BE2C (cell line): ENCODE data around the gene ESRP2.

Experiments
- DNase-seq: peaks from one replicate; pipeline ENCODE4 v3.0.0-alpha.2; 2020
- H3K27me3 ChIP-seq: fragments of 250-450 bp; sonication (Bioruptor Pico); 2 replicates; pipeline ENCODE4 v1.5.1; 2020; ENCODE audit warnings: mild to moderate bottlenecking
- H3K36me3 ChIP-seq: fragments of 250-450 bp; sonication (Bioruptor Pico); 2 replicates; pipeline ENCODE4 v1.5.1; 2020; ENCODE audit warnings: mild to moderate bottlenecking
- H3K4me1 ChIP-seq: fragments of 250-450 bp; sonication (Bioruptor Pico); 2 replicates; pipeline ENCODE4 v1.5.1; 2020
- H3K4me3 ChIP-seq: 2 replicates; pipeline ENCODE4 v1.5.1; 2011; ENCODE audit warnings: low read depth, low read length
- H3K9me3 ChIP-seq: fragments of 250-450 bp; sonication (Bioruptor Pico); 2 replicates; pipeline ENCODE4 v1.5.1; 2020
- TF ChIP-seq, protein P1 (sequence below): IDR thresholded peaks from 2 replicates; pipeline ENCODE4 v1.5.1; 2012; ENCODE audit warnings: mild to moderate bottlenecking, low read depth, low read length

ESRP2 gene

DNA sequence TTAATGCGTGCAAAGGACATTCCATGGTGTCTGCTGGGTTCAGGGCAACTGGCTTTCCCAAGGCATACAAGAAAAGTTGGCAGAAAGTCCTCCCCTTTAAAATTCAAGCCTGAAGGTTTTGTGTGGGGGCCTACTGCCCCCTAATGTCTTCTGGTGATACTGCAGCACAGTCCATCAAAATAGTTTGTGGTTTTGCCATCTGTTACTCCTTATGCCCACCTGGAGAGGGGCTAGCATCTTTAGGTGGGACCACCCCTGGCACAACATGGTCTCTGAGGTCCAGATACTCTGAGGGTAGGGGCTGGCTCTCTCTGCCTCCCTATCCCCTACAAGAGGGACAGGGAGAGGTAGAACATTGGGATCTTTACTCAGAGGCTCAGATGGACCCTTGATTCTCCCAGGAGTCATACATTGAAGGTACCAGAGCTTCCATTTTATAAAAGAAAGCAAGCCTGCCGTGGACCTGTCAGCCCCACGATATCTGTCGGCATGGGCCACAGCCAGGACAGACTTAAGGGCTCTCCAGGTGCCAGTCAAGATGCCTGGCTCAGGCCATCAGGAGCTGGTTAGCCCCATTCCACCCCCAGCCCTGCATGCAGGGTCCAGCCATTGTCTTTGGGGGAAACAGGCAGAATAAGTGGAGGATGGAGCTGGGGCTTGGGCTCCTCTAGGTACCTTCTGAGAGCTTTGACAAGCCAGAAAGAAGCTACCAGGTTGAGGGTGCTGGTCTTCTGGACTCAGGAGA lies 6.3 kb downstream of the ESRP2 start:
- DNase-seq = peak; percentile 43
- TF ChIP-seq, protein P1, sequence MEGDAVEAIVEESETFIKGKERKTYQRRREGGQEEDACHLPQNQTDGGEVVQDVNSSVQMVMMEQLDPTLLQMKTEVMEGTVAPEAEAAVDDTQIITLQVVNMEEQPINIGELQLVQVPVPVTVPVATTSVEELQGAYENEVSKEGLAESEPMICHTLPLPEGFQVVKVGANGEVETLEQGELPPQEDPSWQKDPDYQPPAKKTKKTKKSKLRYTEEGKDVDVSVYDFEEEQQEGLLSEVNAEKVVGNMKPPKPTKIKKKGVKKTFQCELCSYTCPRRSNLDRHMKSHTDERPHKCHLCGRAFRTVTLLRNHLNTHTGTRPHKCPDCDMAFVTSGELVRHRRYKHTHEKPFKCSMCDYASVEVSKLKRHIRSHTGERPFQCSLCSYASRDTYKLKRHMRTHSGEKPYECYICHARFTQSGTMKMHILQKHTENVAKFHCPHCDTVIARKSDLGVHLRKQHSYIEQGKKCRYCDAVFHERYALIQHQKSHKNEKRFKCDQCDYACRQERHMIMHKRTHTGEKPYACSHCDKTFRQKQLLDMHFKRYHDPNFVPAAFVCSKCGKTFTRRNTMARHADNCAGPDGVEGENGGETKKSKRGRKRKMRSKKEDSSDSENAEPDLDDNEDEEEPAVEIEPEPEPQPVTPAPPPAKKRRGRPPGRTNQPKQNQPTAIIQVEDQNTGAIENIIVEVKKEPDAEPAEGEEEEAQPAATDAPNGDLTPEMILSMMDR = peak; percentile 97
- Histone ChIP-seq H3K4me3 (no peak overlapping the region), H3K27me3 (no peaks in the 10 kb centered on the region), H3K4me1 (peaks cover 7% of the 10 kb centered on the region), H3K9me3 (no peaks in the 10 kb centered on the region), H3K36me3 (peaks cover 3% of the 10 kb centered on the region; the same call in 1 of the 2 replicates)

DNA sequence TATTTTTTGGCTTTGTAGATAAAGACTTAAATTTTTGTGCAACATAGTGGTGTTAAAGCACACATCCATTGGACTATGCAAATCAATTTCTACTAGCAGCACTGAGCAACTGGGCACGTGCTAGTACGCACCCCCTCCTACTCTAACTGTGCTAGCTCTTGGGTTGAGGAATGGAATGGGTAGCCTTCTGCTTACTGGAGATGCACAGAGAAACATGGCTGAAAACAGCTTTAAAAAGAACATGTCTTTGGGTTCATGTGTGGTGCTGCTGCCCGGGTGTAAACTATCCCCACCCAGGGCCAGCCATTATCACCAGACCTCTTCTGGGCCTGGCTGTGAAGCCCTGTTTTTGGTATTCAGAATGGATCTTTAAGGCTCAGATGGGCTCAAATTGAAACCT lies 7.3 kb downstream of the ESRP2 start:
- H3K27me3 ChIP-seq = no peaks in the 10 kb centered on the region
- TF ChIP-seq, protein P1 = no peak
- peaks cover 7% of the 10 kb centered on the region for H3K4me1 ChIP-seq
- H3K9me3 ChIP-seq = no peaks in the 10 kb centered on the region
- no peak overlapping the region for H3K4me3 ChIP-seq
- peaks cover 3% of the 10 kb centered on the region; the same call in 1 of the 2 replicates for H3K36me3 ChIP-seq
- no peak for DNase-seq

DNA sequence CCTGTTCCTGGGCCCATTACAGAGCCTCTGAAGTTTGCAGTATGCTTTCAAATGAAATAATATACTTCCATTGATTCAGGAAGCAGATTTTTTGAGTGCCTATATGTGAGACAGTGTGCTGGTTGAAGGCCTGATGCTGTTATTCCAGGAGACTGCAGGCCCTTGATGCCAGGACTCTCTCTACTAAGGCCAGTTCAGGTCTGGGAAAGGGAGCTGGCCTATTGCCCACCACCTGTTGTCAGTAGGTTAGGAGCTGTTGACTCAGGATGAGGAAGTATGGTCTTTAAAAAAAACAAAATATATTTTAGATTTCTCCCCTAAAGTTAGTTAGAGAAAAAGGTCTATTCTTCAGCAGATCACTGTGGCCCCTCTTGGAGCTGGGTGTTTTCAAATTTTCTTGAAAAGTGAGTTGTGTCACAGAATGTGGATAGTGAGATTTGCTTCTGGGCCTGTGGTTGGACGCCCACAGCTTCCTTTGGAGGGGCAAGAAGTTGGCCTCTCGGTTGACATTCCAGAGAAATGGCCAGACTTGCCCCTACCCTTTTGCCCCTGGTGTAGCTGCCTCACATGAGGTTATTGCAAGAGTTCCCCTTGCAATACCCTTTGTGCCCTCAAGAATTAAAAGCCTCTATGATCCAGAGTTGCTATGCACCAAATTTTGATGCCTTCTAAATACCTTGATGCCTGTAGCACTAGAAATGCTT lies 7.9 kb downstream of the ESRP2 start:
- H3K4me1 ChIP-seq = peaks cover 7% of the 10 kb centered on the region
- TF ChIP-seq, protein P1 = no peak
- H3K4me3 ChIP-seq = no peak overlapping the region
- H3K9me3 ChIP-seq = no peaks in the 10 kb centered on the region
- no peaks in the 10 kb centered on the region for H3K27me3 ChIP-seq
- DNase-seq = no peak
- H3K36me3 ChIP-seq = peaks cover 3% of the 10 kb centered on the region; the same call in 1 of the 2 replicates

DNA sequence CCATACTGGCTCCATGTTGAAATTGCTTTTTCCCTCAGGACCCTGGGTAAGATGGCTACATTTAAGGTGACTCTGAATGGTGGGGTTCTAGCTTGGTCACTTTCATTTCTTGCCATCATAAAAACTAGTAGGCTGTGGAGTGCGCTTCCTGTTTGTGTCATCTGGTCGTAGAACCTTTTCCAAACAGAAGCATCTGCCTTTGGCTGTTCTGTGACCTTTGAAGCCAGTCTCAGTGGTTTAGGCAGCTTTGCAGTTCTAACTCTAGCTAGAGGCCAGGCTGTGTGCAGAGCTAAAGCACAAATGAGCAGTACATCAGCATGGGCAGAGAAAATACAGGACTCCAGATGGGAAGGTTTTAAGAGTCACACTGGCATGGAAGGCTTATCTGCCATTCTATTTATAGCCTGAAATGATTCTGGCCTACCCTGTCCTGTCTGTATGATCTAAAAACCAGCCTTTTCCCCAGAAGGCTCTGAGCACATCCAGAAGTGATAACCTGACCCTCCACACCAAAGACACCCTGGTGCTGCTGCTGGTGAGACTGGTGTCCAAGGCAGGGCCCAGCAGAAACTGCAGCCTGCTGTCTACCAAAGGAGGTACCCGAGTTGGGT lies 8.6 kb downstream of the ESRP2 start:
- Histone ChIP-seq H3K36me3 (peaks cover 3% of the 10 kb centered on the region; the same call in 1 of the 2 replicates), H3K27me3 (no peaks in the 10 kb centered on the region), H3K4me1 (peaks cover 12% of the 10 kb centered on the region), H3K4me3 (no peak overlapping the region), H3K9me3 (no peaks in the 10 kb centered on the region)
- DNase-seq = no peak
- TF ChIP-seq, protein P1 = no peak

DNA sequence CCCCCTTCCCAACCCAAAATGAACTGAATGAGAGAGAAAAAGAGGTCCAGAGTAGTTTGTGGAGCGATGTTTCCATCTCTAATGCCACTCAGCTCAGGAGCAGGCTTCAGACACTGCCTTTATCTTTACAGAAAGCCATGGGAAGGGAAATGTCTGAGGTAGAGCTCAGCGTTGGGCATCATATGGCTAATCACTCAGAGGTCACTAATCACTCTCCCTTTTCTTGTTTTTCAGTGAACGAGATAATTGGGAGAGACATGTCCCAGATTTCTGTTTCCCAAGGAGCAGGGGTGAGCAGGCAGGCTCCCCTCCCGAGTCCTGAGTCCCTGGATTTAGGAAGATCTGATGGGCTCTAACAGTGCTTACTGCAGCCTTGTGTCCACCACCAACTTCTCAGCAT lies 9.8 kb downstream of the ESRP2 start:
- Histone ChIP-seq H3K27me3 (no peaks in the 10 kb centered on the region), H3K4me3 (no peak overlapping the region), H3K4me1 (peaks cover 12% of the 10 kb centered on the region), H3K36me3 (peaks cover 3% of the 10 kb centered on the region; the same call in 1 of the 2 replicates), H3K9me3 (no peaks in the 10 kb centered on the region)
- DNase-seq = no peak
- TF ChIP-seq, protein P1 = no peak
